ENCODE results near the gene ANKRD24.
"Not testable (repeated sequence)": the region's sequence is repeated elsewhere in the genome, so short reads cannot be mapped to it uniquely, and the experiment has no call there.

ANKRD24 gene

GRCh38 chr19:4199699-4200293 is 17.3 kb downstream of the ANKRD24 start:
- no peak for DNase-seq

DNA sequence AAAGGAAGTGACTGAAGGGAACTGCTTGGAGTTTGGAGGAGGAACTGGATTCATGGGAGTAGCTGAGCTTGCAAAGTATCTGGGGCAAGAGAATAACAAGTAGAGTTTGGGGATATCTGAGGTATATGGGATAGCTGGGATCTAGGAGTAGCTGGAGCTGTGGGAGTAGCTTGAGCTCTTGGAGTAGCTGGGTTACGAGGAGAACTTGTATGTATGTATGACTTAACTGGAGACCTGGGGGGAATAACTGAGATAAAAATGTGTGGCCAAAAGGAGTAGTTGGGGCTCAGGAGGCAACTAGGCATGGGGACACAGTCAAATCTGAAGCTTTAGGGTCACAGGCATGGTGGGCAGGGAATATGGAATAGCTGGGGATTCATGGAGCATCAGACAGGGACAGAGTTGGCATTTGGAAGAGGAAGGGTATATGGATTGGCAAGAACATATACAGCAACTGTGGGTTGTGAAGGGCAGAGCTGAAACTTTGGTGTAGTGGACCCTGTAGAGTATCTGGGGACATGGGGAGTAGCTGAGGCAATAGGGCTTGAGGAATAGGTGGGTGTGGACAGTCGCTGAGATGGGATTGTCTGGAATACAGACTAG is 18.6 kb downstream of the ANKRD24 start:
- no peak for DNase-seq

DNA sequence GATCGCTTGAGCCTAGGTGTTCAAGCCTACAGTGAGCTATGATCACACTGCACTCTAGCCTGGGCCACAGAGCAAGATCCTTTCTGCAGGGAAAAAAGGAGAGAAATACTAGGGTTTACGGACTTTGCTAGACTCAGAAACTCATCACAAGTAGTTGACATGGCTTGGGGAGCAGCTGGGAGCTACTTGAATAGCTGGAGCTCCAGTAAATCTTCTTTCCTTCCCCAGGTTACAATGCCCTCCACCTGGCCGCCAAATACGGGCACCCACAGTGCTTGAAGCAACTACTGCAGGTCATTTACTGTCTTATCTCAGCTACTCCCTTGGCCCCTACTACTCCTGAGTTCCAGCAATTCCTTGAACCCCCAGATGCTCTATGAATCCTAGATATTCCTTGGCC is 19.3 kb downstream of the ANKRD24 start:
- DNase-seq: no peak

DNA sequence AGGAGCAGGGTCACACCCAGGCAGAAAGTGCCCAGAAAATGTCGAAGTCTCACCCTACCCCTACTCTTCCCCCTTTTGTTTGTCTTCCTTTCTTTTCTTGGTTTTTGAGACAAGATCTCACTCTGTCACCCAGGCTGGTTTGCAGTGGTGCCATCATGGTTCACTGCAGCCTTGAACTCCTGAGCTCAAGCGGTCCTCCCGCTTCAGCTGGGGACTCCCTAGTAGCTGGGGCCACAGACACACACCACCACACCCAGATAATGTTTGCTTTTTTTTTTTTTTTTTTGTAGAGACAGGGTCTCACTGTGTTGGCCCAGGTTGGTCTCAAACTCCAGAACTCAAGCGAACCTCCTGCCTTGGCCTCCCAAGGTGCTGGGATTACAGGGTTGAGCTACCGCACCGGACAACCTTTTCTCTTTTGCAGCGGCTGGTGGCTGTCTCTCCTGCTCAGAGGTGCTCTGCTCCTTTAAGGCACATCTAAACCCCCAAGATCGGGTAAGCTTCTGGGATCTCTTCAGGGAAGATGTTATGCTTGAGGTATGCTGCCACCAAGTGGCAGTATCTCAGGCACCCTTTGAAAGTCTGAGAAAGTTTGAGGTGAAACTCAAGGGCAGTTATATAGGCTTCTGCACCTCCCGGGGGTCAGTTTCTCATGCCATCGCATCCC is 24.5 kb downstream of the ANKRD24 start:
- no peak for DNase-seq

DNA sequence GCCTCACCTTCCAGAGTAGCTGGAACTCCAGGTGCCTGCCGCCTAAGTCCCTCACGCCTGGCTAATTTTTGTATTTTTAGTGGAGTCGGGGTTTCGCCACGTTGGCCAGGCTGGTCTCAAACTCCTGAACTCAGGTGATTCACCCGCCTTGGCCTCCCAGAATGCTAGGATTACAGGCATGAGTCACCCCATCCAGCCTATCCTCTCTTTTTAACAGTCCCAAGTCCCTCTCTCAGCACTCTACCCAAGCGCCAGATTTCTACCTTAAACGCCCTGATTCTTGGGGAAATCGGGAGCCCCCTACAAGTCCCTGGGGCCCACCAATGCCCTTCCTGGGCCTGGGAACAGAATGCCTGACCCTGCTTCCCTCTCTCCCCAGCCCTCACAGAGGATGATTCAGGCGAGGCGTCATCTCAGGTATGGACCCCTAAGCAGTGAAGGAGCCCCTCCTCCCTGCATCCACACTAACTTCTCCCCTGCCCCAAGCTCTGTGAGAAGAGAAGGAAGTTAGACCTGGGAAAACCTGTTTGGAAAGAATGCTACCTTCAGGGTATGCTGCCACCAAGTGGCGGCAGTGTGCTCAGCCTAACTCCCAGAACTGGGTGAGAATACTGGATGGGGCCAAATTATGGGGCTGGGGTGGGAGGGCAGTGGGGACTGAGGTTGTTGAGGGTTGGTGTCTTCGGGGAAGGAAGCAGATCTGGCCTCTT is 26.1 kb downstream of the ANKRD24 start:
- no peak for DNase-seq

DNA sequence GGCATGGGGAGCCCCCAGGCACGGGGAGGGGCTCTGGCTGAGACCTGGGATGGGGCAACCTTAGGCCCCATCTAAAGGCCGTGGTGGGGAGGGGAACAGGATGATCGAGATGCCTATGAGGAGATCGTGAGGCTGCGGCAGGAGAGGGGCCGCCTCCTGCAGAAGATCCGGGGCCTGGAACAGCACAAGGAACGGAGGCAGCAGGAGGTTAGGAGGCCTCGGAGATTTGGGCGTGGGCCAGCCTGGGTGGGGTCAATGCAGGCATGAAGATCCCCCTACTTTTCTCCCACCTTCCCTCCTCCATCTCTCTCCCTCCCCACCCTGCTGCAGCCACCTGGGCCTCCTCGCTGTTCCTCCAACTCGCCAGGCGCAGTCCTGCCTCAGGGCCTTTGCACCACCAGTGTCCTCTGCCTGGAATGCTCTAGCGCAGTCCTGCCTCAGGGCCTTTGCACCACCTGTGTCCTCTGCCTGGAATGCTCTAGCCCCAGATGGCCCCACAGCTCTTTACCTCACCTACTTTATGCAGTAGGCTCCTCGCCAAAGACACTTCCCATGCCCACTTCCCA is 27.8 kb downstream of the ANKRD24 start:
- no peak for DNase-seq

GRCh38 chr19:4213116-4213515 is 30.6 kb downstream of the ANKRD24 start:
- DNase-seq: no peak

DNA sequence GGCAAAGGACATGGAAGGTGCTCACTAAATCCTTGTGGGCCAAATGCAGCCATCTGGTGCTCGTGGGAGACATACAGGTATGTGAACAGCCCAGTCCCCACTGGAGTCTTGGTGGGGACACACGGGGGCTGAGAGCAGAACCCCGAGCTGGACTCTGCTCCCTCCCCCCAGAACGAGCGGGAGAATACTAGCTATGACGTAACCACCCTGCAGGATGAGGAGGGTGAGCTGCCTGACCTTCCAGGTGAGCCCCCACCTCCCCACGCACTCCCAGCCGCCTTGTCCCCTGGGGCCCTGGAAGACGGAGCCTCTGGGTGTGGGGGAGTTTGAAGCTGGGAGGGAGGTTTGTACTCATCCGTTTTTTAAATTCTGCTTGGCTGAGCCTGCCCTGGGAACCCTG is 33.3 kb downstream of the ANKRD24 start:
- DNase-seq: no peak

DNA sequence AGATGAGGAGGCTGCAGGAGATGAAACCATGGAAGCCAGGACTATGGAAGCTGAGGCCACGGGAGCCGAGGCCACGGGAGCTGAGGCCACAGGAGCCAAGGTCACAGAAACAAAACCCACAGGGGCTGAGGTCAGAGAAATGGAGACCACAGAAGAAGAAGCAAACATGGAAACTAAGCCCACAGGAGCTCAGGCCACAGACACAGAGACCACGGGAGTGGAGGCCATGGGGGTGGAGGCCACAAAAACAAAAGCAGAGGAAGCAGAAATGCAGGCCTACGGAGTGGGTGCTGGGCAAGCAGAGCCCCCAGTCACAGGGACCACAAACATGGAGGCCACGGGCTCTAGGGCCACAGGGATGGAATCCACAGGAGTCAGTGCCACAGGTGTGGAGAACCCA is 34.4 kb downstream of the ANKRD24 start:
- no peak for DNase-seq

DNA sequence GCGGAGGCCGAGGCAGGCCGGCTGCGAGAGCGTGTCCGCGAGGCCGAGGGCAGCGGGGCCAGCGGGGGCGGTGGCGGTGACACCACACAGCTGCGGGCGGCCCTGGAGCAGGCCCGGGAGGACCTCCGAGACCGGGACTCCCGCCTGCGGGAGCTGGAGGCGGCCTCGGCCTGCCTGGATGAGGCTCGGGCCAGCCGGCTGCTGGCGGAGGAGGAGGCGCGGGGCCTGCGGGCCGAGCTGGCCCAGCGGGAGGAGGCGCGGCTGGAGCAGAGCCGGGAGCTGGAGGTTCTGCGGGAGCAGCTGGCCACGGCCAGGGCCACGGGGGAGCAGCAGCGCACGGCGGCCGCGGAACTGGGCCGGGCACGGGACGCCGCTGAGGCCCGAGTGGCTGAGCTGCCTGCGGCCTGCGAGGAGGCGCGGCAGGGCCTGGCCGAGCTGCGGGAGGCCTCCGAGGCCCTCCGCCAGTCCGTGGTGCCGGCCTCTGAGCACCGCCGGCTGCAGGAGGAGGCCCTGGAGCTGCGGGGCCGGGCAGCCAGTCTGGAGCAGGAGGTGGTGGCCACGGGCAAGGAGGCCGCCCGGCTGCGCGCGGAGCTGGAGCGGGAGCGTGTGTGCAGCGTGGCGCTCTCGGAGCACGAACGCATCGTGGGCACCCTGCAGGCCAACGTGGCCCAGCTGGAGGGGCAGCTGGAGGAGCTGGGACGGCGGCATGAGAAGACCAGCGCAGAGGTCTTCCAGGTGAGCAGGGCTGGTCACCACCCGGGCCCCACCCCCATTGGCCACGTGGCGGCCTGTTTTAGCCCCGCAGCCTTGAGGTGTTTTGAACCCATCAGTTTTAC is 35.2 kb downstream of the ANKRD24 start:
- DNase-seq: no peak

DNA sequence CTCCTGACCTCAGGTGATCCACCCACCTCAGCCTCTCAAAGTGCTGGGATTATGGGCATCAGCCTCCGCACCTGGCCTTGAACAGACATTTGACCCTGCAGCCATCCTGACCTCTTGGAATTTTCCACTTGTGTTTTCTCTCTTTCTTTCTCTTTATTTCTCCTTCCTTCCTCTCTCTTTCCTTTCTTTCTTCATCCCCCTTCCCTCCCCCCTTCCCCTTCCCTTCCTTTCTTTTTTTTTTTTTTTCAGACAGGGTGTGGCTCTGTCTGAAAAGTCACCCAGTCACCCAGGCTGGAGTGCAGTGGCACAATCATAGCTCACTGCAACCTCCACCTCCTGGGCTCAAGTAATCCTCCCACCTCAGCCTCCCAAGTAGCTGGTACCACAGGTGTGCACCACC is 36.0 kb downstream of the ANKRD24 start:
- not testable (repeated sequence) for DNase-seq

DNA sequence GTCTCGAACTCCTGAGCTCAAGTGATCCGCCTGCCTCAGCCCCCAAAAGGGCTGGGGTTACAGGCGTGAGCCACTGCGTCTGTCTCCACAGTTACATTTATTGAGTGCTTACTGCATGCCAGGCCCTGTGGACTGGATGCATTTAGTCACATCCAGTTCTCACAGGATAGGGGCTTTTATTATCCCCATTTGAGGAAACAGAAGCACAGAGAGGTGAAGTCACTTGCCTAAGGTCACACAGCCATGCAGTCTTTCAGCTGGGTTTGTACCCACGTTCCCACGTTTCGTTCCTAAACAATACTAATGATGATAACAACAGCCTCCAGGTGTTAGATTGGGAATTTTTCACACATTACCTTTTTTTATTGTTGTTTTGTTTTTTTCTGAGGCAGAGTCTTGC is 37.7 kb downstream of the ANKRD24 start:
- no peak for DNase-seq

GRCh38 chr19:4224470-4224869 is 42.0 kb downstream of the ANKRD24 start:
- DNase-seq: no peak

GRCh38 chr19:4225885-4226284 is 43.4 kb downstream of the ANKRD24 start:
- DNase-seq: no peak

DNA sequence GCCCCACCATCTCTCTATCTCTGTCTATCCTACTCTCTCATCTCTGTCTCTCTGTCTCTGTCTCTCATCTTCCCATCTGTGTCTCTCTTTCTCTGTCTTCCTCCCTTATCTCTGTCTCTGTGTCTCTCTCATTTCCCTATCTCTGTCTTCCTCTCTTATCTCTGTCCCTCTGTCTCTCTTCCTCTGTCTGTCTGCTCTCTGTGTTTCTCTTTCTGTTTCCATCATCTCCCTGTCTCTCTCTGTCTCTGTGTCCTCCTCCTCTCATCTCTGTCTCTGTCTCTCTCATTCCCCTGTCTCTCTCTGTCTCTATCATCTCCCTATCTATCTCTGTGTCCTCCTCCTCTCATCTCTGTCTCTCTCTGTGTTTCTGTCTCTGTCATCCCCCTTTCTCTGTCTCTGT is 45.3 kb downstream of the ANKRD24 start:
- no peak for DNase-seq

DNA sequence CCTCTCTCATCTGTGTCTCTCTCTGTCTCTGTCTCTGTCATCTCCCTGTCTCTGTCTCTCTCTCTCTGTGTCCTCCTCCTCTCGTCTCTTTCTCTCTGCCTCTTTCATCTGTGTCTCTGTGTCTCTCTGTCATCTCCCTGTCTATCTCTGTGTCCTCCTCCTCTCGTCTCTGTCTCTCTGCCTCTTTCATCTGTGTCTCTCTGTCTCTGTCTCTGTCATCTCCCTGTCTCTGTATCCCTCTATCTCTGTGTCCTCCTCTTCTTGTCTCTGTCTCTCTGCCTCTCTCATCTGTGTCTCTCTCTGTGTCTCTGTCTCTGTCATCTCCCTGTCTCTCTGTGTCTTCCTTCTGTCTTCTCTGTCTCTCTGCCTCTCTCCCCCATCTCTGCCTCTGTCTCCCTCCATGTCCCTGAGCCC is 46.3 kb downstream of the ANKRD24 start:
- DNase-seq: no peak

GRCh38 chr19:4229179-4229931 is 46.9 kb downstream of the ANKRD24 start, which contains the start of gene EBI3:
EBI3 (plus strand) TSS chr19:4229523; CDS start chr19:4229551, 28 bp downstream.
- peak in 1 of 2 donors; percentile 56 for DNase-seq

GRCh38 chr19:4230237-4230636 is 47.7 kb downstream of the ANKRD24 start:
- DNase-seq: not testable (repeated sequence)

DNA sequence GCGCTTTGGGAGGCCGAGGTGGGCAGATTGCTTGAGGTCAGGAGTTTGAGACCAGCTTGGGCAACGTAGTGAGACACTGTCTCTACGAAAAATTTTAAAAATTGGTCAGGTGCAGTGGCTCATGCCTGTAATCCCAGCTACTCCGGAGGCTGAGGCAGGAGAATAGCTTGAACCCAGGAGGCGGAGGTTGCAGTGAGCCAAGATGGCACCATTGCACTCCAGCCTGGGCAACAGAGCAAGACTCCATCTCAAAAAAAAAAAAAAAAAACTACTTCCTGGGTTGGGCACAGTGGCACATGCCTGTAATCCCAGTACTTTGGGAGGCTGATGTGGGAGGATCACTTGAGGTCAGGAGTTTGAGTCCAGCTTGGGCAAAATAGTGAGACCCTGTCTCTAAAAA is 49.0 kb downstream of the ANKRD24 start:
- not testable (repeated sequence) for DNase-seq

DNA sequence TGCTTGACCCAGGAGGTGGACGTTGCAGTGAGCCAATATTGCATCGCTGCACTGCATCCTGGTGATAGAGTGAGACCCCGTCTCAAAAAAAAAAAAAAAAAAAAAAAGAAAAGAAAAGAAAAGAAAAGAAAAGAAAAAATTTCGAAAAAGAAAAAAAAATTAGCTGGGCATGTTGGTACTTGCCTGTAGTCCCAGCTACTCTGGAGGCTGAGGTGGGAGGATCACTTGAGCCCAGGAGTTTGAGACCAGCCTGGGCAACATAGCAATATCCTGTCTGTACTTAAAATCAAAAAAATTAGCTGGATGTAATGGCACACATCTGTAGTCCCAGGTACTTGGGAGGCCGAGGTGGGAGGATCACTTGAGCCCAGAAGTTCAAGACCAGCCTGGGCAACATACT is 49.6 kb downstream of the ANKRD24 start:
- not testable (repeated sequence) for DNase-seq

DNA sequence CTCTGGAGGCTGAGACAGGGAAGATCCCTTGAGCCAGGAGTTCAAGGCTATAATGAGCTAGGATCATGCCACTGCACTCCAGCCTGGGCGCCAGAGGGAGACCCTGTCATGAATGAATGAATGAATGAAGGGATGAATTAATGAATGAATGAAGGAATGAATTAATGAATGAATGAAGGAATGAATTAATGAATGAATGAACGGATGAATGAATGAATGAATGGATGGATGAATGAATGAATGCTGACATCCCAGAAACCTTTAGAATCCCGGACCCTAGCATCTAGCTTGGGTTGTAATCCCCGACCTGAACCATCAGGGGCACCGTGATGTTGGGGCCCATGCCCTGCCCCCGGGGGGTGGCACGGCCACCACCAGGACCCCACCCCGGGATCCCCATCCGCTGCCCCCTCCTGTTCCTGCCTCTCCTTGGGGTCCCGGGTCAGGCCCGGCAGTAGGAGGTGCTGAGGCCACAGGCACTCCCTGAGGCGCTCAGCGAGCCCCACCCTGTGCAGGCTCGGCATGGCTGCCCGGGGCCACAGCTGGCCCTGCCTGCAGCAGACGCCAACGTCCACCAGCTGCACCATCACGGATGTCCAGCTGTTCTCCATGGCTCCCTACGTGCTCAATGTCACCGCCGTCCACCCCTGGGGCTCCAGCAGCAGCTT is 50.3 kb downstream of the ANKRD24 start:
- DNase-seq: no peak

All from CD4-positive, alpha-beta T cell treated with Interleukin-4 for 1 hour (primary cell).